Activated T-cell treated with anti-CD3 and anti-CD28 coated beads, Interleukin-2, amount 50 U/mL, for 4 hours (primary cell): ENCODE results near the gene MACROD2. TPM values are rescaled to one million over a fixed set of nuclear protein-coding genes. Genes with fewer than 3 reads are reported as not detected.

Experiments used
- ATAC-seq, 2 donors: fragments of 200-7000 bp; cut with Tn5 transposase; one replicate each; pipeline ENCODE4 v1.10.0; 2021
- DNase-seq: peaks from one replicate; pipeline ENCODE4 v3.0.0-alpha.2; 2020
- H3K27me3 Mint-ChIP-seq: one replicate; pipeline ENCODE4 v1.8.0; 2021; ENCODE audit warnings: low read depth, mixed read lengths
- H3K36me3 Mint-ChIP-seq: one replicate; pipeline ENCODE4 v1.8.0; 2022; ENCODE audit warnings: mixed read lengths; ENCODE audit not compliant: insufficient read depth
- H3K4me1 Mint-ChIP-seq: one replicate; pipeline ENCODE4 v1.8.0; 2021; ENCODE audit warnings: low read depth, mixed read lengths
- H3K4me3 Mint-ChIP-seq: one replicate; pipeline ENCODE4 v1.8.0; 2021; ENCODE audit warnings: mild to moderate bottlenecking, moderate library complexity, mixed read lengths
- H3K9me3 Mint-ChIP-seq: one replicate; pipeline ENCODE4 v1.8.0; 2021; ENCODE audit warnings: mixed read lengths
- total RNA-seq, 3 donors: library from RNA; stranded (reverse); gene quantifications; one replicate each; pipeline ENCODE4 v1.2.1, GENCODE V29; 2021

The MACROD2 gene
- total RNA-seq, 3 donors from 2014 or later, result 0.10 TPM; not detected in 2

DNA sequence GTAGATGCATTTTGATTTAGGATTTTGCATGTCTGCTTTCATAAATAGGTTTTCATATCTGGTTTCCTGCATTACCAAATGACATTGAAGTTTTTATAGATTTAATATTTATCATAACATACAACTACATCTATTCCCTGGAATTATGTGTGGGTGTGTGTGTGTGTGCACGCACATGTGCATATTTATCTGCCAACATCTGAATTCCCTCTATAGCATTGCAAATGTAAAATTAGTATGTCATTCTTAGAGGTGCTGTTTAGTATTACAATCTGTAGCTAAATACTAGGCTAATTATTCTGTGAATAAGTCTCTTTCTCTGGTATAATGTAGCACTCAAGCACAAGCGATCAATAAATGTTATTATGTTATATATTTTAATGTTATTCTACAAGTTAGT, 820.0 kb downstream of the MACROD2 start:
- Mint-ChIP-seq H3K4me1 (no peaks in the 10 kb centered on the region), H3K27me3 (no peaks in the 10 kb centered on the region)

DNA sequence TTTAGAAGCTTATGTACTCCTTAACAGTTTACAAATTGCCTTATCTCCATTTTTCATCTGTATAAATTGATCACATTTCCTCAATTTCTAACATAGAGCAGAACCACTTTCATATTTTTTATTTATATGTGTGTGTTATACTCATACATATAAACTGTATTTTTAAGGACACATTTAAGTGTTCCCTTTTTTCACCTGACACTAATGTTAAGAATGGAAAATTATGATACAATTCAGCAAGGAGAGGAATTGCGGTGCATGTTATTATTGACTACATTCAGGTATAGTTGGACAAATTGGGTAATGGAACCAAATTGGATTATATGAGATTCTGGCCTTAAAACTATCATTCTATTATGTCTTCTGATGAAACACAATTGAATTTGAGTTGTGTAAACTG, 821.2 kb downstream of the MACROD2 start:
- no peaks in the 10 kb centered on the region for H3K27me3 Mint-ChIP-seq
- ATAC-seq, result no peak
- DNase-seq, result no peak
- no peaks in the 10 kb centered on the region for H3K36me3 Mint-ChIP-seq
- H3K4me3 Mint-ChIP-seq, result no peak overlapping the region
- peaks cover 9% of the 10 kb centered on the region for H3K9me3 Mint-ChIP-seq
- no peaks in the 10 kb centered on the region for H3K4me1 Mint-ChIP-seq

More for the DNA sequence above, 820.0 kb downstream of the MACROD2 start:
- Mint-ChIP-seq H3K4me3 (no peak overlapping the region), H3K36me3 (no peaks in the 10 kb centered on the region), H3K9me3 (peaks cover 13% of the 10 kb centered on the region)
- DNase-seq (no peak), ATAC-seq (no peak)

DNA sequence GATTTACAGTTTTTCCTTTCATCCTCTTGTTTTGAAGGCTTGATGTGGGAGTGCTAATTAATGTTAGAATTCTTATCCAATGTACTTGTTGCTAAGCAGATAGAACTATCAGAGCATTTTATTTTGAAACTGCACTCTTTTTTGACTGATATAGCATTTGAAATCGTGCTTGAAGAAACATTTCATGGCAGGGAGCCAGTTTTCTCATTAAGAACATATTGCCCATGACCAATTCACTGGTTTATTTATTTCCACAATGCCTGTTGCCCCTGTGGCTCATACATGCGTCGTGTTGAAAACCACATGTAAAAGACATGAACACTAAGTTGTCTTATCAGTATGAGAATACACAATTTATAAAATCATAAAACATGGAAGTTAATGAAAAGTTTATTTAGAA, 821.8 kb downstream of the MACROD2 start:
- H3K27me3 Mint-ChIP-seq, result no peaks in the 10 kb centered on the region
- no peaks in the 10 kb centered on the region for H3K4me1 Mint-ChIP-seq
- H3K36me3 Mint-ChIP-seq, result no peaks in the 10 kb centered on the region
- H3K4me3 Mint-ChIP-seq, result no peak overlapping the region
- peaks cover 9% of the 10 kb centered on the region for H3K9me3 Mint-ChIP-seq
- DNase-seq, result no peak
- ATAC-seq, result no peak

DNA sequence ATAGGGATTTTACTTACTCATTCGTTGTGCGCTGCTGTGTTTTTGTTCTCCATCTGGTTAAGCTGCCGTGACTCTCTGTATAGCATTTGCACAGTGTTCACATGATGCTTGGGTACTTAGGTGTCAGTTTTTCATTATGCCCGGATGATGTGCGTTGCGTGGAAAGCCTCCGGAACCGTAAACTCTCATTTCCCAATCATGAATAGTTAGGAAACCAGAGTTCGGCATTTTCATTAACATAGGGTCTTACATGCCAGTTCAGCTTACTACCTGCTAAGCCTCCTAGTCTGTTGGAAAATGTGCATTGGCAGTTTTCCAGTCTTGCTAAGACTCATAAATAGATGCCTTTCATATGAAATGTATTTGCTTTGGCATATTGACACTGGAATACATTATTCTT, 825.5 kb downstream of the MACROD2 start:
- Mint-ChIP-seq H3K27me3 (no peaks in the 10 kb centered on the region), H3K4me1 (no peaks in the 10 kb centered on the region), H3K9me3 (peaks cover 8% of the 10 kb centered on the region), H3K36me3 (no peaks in the 10 kb centered on the region), H3K4me3 (no peak overlapping the region)
- no peak for ATAC-seq
- DNase-seq, result no peak

DNA sequence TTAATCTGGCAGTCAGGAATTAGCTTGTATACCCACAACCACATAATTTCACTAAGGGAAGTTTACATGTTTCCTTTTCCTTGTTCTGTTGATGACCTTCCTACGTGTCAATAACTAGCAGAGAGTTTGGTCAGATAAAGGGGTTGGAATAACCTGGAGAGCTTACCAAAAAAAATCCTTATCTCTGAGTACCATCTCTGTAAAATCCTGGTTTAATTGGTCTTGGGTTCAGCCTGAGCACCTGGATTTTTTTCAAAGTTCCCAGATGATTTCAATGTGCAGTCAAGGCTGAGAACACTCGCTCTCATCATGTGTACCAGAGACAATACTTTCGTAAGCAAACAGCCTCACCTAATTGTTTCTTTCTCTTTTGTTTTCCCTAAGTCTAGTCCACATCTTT, 825.9 kb downstream of the MACROD2 start:
- ATAC-seq (no peak), DNase-seq (no peak)
- Mint-ChIP-seq H3K4me1 (no peaks in the 10 kb centered on the region), H3K4me3 (no peak overlapping the region), H3K36me3 (no peaks in the 10 kb centered on the region), H3K9me3 (peaks cover 10% of the 10 kb centered on the region), H3K27me3 (no peaks in the 10 kb centered on the region)

DNA sequence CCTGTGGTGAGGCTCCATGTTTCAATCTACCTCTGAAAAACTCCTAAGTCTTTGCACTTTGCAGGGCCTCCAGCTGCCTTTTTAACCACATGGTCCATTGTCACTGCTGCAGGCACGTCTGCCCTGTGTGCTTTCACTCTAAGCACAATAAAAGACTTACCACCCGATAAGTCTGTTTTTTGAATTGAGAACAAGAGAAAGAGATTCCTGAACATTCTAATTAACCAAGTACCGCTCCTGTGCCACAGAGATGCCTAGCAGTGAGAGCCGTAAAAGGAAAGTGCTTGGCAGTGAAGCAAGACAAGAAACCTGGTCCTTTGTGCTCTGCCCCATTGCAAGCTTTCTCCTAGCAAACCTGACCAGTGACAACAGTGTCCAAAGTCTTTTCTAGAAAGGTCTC, 829.7 kb downstream of the MACROD2 start:
- peaks cover 7% of the 10 kb centered on the region for H3K9me3 Mint-ChIP-seq
- no peak overlapping the region for H3K4me3 Mint-ChIP-seq
- ATAC-seq (no peak), DNase-seq (no peak)
- H3K27me3 Mint-ChIP-seq, result no peaks in the 10 kb centered on the region
- no peaks in the 10 kb centered on the region for H3K4me1 Mint-ChIP-seq
- H3K36me3 Mint-ChIP-seq, result no peaks in the 10 kb centered on the region

DNA sequence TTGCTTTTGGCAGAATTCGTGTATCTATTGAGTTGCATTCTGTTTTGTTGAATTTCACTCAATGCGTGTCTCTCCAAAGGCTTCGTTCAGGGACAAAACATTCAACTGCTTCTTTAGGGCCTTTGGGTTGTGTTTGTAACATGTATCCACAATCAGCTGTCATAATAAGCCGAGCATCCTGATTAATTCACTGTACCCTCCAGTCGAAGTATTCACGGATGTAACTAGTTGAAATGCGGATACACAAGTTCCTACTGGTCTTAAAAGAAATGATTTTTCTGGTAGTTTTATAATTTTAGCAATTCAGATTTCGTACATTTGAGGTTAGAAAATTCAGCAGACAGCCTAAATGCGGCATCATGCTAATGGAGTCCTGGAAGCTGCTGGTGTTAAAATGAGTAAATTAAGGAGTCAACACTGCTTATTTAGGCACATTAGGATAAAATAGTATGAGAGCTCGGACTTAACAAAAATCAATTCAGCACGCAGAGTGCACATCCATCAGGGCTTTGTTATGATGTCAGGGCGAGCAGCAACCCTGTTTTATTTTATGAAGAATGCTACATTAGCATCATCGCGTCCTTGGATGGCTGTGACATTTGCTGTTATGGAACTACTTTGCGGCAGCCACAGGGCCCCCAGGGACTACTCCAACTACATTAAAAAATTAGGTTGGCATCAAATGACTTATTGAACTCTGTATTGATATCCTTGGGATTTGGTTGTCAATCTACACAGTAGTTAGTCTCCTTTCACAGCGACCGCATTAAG, 831.4 kb downstream of the MACROD2 start:
- no peak for ATAC-seq
- H3K9me3 Mint-ChIP-seq, result peaks cover 7% of the 10 kb centered on the region

DNA sequence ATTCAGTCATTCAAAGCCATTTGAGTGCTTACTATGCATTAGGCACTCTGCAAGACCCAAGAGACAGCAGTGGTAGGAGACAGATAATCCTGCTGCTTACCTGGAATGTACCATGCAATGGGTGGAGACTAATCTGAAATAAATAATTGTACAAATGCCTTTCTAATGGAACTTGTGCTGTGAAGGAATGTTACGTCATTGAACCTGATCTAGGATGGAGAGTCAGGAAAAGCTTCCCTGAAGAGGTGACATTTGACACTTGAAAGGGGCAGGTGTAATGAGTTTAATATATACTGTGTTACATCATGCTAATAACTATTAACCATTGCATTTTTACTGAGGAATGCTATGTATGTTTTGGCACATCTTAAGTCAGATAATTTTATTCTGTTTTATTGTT, 833.1 kb downstream of the MACROD2 start:
- no peaks in the 10 kb centered on the region for H3K4me1 Mint-ChIP-seq
- ATAC-seq (no peak), DNase-seq (no peak)
- peaks cover 7% of the 10 kb centered on the region for H3K9me3 Mint-ChIP-seq
- H3K36me3 Mint-ChIP-seq, result no peaks in the 10 kb centered on the region
- H3K27me3 Mint-ChIP-seq, result no peaks in the 10 kb centered on the region
- H3K4me3 Mint-ChIP-seq, result no peak overlapping the region

More for the DNA sequence above, 831.4 kb downstream of the MACROD2 start:
- no peaks in the 10 kb centered on the region for H3K27me3 Mint-ChIP-seq
- H3K4me3 Mint-ChIP-seq, result no peak overlapping the region
- H3K36me3 Mint-ChIP-seq, result no peaks in the 10 kb centered on the region
- no peak for DNase-seq
- no peaks in the 10 kb centered on the region for H3K4me1 Mint-ChIP-seq

DNA sequence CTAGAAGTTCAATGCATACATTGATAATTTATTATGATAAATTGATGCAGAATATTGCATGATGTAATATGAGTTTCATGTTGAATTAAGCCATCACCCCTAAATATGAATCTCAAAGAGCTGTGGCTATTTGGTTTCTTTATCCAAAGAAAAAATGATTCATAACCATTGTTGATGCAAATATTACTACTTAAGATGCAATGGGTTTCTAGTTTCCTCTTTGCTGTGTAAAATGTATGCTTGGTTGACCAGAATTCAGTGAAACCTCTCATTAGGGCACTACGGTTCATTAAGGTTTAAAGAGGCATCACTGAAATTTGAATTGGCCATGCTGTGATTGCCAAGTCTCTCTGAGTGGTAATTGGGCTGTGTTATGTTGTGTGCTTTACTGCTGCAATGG, 834.6 kb downstream of the MACROD2 start:
- H3K4me1 Mint-ChIP-seq, result no peaks in the 10 kb centered on the region
- no peak for ATAC-seq

DNA sequence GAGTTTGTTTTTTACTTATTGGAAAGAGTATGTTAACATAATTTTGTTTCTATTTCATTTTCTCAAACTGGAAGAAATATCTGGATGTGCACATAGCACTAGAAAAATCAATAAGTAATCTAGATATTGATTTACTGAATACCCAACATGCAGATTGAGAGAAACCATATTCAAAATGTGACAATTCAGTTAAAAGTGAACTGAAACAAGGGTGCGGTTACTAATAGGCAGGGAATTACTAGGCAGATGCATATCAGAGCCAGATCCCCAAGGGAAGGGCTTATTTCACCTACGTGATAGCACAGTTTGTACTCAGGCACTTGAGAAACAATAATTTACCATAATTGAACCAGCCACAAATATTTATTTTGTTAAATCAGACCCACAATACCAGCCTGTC, 835.1 kb downstream of the MACROD2 start:
- DNase-seq, result no peak
- Mint-ChIP-seq H3K4me3 (no peak overlapping the region), H3K4me1 (no peaks in the 10 kb centered on the region), H3K27me3 (no peaks in the 10 kb centered on the region), H3K36me3 (no peaks in the 10 kb centered on the region), H3K9me3 (peaks cover 7% of the 10 kb centered on the region)
- ATAC-seq, result no peak

More for the DNA sequence above, 834.6 kb downstream of the MACROD2 start:
- no peaks in the 10 kb centered on the region for H3K36me3 Mint-ChIP-seq
- no peaks in the 10 kb centered on the region for H3K27me3 Mint-ChIP-seq
- no peak overlapping the region for H3K4me3 Mint-ChIP-seq
- H3K9me3 Mint-ChIP-seq, result peaks cover 7% of the 10 kb centered on the region
- DNase-seq, result no peak

DNA sequence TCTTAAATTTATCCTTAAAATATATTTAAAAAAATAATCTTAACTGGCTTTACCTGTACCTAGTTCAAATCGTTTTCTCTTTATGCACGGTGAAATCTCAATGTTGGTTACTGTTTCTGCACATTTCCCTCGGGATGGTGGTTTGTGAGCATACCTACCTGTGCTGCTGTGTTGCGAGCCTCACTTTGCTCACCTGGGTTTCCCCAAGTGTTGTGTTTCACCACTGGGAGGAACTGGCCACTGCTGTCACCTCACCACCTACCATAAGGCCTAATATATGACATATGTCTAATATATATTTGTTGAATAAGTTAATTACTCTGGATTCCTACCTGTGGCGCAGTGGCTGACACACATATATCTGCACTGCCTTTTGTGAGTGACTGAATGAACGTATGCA, 835.6 kb downstream of the MACROD2 start:
- Mint-ChIP-seq H3K4me3 (no peak overlapping the region), H3K9me3 (peaks cover 3% of the 10 kb centered on the region), H3K27me3 (no peaks in the 10 kb centered on the region), H3K36me3 (no peaks in the 10 kb centered on the region), H3K4me1 (no peaks in the 10 kb centered on the region)
- DNase-seq (no peak), ATAC-seq (no peak)

DNA sequence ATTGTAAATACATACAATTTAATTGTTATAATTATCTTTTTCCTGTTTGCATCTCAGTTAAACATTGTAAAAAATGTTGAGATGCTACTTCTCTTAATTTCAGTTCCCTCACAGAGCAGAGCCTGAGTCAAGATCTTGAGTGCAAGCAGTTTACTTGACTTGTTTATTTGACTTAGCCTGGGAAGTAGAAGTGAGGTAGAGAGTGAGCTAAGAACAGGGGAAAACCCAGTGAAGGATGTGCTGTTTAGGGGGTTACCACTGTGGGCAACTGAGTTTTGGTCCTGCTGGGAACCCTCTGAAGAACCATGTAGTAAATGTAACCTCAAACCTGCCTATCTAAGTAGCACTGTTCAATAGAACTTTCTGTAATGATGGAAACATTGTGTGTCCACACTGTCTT, 837.3 kb downstream of the MACROD2 start:
- DNase-seq (no peak), ATAC-seq (no peak)
- H3K9me3 Mint-ChIP-seq, result peaks cover 3% of the 10 kb centered on the region
- H3K4me1 Mint-ChIP-seq, result no peaks in the 10 kb centered on the region
- no peak overlapping the region for H3K4me3 Mint-ChIP-seq
- no peaks in the 10 kb centered on the region for H3K27me3 Mint-ChIP-seq
- H3K36me3 Mint-ChIP-seq, result no peaks in the 10 kb centered on the region

DNA sequence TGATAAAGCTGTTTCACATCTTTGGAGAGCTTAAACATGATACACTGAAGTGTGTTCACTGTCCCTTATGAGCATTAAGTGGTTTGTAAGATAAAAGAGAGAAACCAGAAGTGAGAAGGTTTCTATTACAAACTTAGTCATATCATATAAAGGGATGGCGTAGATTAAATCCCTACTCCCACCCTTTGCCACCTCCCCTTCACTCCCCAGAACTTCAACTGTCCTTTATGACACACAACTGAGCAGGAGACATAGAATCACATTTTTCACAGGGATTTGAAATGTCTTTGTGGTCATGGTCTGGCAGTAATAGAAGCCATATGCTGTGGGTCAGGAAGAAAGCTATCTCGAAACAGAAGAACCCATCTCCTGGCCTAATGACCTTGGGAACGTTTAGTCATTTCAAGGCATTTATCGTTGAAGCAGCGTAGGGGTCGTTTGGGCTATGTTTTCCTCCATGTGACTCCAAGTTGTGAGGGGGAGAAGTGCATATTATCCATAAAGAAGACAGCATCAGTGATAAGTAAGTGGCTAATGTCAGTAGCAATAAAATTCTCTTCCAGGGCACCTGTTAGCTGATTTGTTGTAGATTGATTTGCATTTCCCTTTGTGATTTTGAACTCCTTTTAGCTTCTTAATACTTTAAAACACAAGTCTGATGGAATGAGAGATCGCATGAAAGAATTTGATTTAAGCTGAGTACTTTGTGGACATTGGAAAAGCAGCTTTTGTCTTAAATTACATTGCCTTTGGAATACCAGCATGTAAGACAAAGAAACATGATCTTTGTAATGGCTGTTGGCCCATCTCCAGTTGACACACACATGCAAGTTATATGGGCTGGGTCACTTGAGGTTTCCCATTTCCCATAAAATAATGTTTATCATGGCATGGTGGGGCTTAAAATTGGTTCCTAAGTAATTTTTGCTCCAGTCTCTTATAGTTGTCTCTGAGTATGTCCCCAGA, 843.6 kb downstream of the MACROD2 start:
- Mint-ChIP-seq H3K36me3 (no peaks in the 10 kb centered on the region), H3K4me3 (no peak overlapping the region), H3K9me3 (peaks cover 3% of the 10 kb centered on the region), H3K27me3 (no peaks in the 10 kb centered on the region), H3K4me1 (no peaks in the 10 kb centered on the region)
- ATAC-seq (no peak), DNase-seq (no peak)

DNA sequence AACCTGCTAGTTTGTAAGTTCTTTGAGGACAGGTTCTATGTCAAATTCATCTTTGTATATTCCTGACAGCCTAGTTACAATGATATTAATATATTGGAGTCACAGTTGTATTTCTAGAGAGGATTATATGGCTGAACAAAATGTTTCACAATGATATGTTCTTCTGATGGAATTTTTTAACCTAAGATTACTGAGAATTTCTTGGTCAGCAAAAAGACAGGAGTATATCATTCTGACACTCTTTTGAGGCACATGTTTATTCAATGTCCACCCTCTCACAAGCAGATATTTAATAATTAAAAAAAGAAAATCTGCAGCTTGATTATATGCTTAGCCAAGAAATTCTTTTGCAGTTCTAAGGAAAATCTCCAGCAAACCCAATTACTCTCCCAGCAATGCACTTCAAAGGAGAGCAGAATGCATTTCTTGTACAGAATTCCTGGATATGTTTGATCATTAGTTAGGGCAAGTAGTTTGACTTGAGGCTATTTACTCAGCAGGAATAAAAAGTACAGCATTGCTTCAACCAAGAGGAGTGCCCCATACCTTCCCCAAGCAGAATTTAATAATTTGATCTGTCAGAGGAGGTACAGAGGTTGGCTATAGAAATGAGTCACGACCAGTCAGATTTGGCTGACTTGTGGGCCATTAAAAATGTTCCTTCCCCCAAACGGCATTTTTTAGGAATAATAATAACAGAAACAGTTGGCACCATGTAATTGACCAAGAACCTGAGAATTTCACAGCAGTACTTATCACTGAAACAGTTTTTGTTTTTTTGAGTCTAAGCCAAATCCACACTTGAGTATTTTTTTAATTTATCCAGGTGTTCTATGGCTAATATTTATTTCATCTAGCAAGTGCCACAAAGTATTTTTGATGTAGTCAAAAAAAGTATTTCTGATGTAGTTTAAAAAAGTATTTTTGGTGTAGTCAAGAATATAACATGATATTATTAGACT, 850.2 kb downstream of the MACROD2 start:
- no peaks in the 10 kb centered on the region for H3K27me3 Mint-ChIP-seq
- no peaks in the 10 kb centered on the region for H3K4me1 Mint-ChIP-seq
- DNase-seq, result no peak
- H3K9me3 Mint-ChIP-seq, result peaks cover 3% of the 10 kb centered on the region
- no peak for ATAC-seq
- H3K36me3 Mint-ChIP-seq, result no peaks in the 10 kb centered on the region
- no peak overlapping the region for H3K4me3 Mint-ChIP-seq
